CD4-positive, alpha-beta T cell treated with Interleukin-4 for 1 hour (primary cell): ENCODE data around the gene MED27.

Experiments used
- DNase-seq, 2 donors: peaks; one replicate each; pipeline ENCODE4 v3.0.0-alpha.2; 2020 to 2022

MED27 gene

GRCh38 chr9:131915181-131915580 lies 164.5 kb downstream of the MED27 start:
- no peak for DNase-seq

- no peak for DNase-seq
These were observed 167.0 kb downstream of the MED27 start for GRCh38 chr9:131912671-131913070.

GRCh38 chr9:131912069-131912468 lies 167.6 kb downstream of the MED27 start:
- DNase-seq: no peak

GRCh38 chr9:131910572-131910971 lies 169.1 kb downstream of the MED27 start:
- no peak for DNase-seq

- DNase-seq: no peak
These were observed 174.5 kb downstream of the MED27 start for GRCh38 chr9:131905144-131905543.

GRCh38 chr9:131899296-131900228 lies 180.1 kb downstream of the MED27 start:
- DNase-seq: no peak

GRCh38 chr9:131892902-131893500 lies 186.7 kb downstream of the MED27 start:
- no peak for DNase-seq

- no peak for DNase-seq
These were observed 187.4 kb downstream of the MED27 start for GRCh38 chr9:131892162-131892707.

GRCh38 chr9:131891598-131891997 lies 188.1 kb downstream of the MED27 start:
- no peak for DNase-seq

- DNase-seq: no peak
These were observed 190.0 kb downstream of the MED27 start for GRCh38 chr9:131889437-131890251.

- DNase-seq: no peak
These were observed 190.7 kb downstream of the MED27 start for GRCh38 chr9:131888923-131889322.

- DNase-seq: no peak
These were observed 192.0 kb downstream of the MED27 start for GRCh38 chr9:131887680-131888079.

- no peak for DNase-seq
These were observed 192.8 kb downstream of the MED27 start for GRCh38 chr9:131886826-131887225.

- no peak for DNase-seq
These were observed 194.5 kb downstream of the MED27 start for GRCh38 chr9:131885144-131885609.

GRCh38 chr9:131884222-131884621 lies 195.4 kb downstream of the MED27 start:
- no peak for DNase-seq

- no peak for DNase-seq
These were observed 198.7 kb downstream of the MED27 start for GRCh38 chr9:131880833-131881583.

- DNase-seq: no peak
These were observed 199.8 kb downstream of the MED27 start for GRCh38 chr9:131879911-131880290.

- no peak for DNase-seq
These were observed 200.3 kb downstream of the MED27 start for GRCh38 chr9:131879181-131879910.

GRCh38 chr9:131876486-131876885 lies 203.2 kb downstream of the MED27 start:
- DNase-seq: no peak

GRCh38 chr9:131875828-131876485 lies 203.7 kb downstream of the MED27 start:
- no peak for DNase-seq
